GM18498 (cell line): ENCODE measurements around the gene MICAL1.

Experiments used
- ATAC-seq: cut with Tn5 transposase; IDR thresholded peaks from one replicate; pipeline ENCODE4 v1.9.1; 2021; ENCODE audit warnings: mild to moderate bottlenecking, moderate library complexity; ENCODE audit not compliant: unreplicated experiment

The MICAL1 gene

GRCh38 chr6:109455437-109456110 lies at the start of gene MICAL1:
Gene MICAL1, minus strand, starts transcription at chr6:109455772. Its CDS starts 1,576 bp downstream, at chr6:109454196.
- peak; percentile 60 for ATAC-seq

- ATAC-seq, result no peak
Observed at GRCh38 chr6:109503327-109504224, 48.0 kb upstream of the MICAL1 start.

GRCh38 chr6:109498936-109499335 lies 43.4 kb upstream of the MICAL1 start:
- no peak for ATAC-seq

GRCh38 chr6:109498052-109498451 lies 42.5 kb upstream of the MICAL1 start:
- ATAC-seq, result no peak

GRCh38 chr6:109496036-109496772 lies 40.6 kb upstream of the MICAL1 start:
- no peak for ATAC-seq

GRCh38 chr6:109493865-109494264 lies 38.3 kb upstream of the MICAL1 start:
- ATAC-seq, result no peak

- ATAC-seq, result peak; percentile 72
Observed at GRCh38 chr6:109491207-109491938, 35.8 kb upstream of the MICAL1 start.

GRCh38 chr6:109490713-109491112 lies 35.1 kb upstream of the MICAL1 start:
- ATAC-seq, result no peak

GRCh38 chr6:109488001-109488400 lies 32.4 kb upstream of the MICAL1 start:
- no peak for ATAC-seq

GRCh38 chr6:109486068-109486467 lies 30.5 kb upstream of the MICAL1 start:
- no peak for ATAC-seq

- no peak for ATAC-seq
Observed at GRCh38 chr6:109485266-109485935, 29.8 kb upstream of the MICAL1 start.

GRCh38 chr6:109484122-109484521 lies 28.6 kb upstream of the MICAL1 start:
- ATAC-seq, result no peak

- ATAC-seq, result peak; percentile 1
Observed at GRCh38 chr6:109483735-109484057, 28.1 kb upstream of the MICAL1 start.

- peak; percentile 92 for ATAC-seq
Observed at GRCh38 chr6:109482905-109483734, 27.5 kb upstream of the MICAL1 start, which contains the start of gene ZBTB24. Gene ZBTB24, minus strand, starts transcription at chr6:109483219. Its CDS starts 1,193 bp downstream, at chr6:109482026.

GRCh38 chr6:109480993-109481480 lies 25.5 kb upstream of the MICAL1 start:
- no peak for ATAC-seq

- no peak for ATAC-seq
Observed at GRCh38 chr6:109478841-109479624, 23.5 kb upstream of the MICAL1 start.

- no peak for ATAC-seq
Observed at GRCh38 chr6:109478222-109478805, 22.7 kb upstream of the MICAL1 start.

- no peak for ATAC-seq
Observed at GRCh38 chr6:109477725-109478124, 22.2 kb upstream of the MICAL1 start.
